ENCODE data around the gene NFKBIB.
"Not testable (repeated sequence)": the region's sequence is repeated elsewhere in the genome, so short reads cannot be mapped to it uniquely, and the experiment has no call there.

The NFKBIB gene

DNA sequence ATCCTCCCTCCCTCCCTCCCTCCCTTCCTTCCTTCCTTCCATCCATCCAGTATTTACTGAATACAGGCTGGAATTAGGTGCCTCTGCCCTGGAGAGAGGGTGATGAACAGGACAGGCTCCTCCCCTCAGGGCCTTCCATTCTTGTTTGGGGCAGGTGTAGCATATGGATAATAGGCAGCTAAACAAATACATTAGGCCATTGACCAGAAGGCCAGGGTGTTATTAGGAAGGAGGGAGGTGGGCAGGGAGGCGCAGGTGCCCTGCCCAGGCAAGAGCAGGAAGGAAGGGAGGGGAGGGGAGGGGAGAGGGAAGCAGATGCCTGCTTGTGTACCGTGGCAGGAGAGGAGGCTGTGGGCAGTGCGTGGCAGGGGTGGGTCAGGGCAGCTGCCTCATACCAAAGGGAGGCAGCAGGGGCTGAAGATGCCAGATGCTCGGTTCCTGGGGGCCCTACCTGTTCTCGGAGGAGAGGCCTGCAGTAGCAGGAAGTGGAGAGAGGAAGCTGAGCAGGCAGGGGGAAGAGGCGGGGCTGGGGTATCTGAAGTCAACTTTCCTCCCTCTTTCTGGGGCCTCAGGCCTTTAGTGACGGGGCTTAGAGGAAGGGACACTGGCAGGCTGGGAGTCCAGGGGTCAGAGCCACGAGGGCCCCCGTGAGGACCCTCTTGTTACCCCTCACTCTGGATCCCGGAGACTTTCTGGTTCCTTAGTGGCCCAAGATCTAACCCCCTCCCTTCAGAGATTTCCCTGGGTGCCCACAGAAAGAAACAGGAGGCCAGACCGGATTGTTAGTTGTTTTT is 21.8 kb upstream of the NFKBIB start, which contains the start of gene RINL:
Gene RINL, minus strand, starts transcription at position 495 of the 794 bp plus-strand sequence. CDS start 1,533 bp downstream, outside the sequence.
- peak; percentile 48 for DNase-seq

DNA sequence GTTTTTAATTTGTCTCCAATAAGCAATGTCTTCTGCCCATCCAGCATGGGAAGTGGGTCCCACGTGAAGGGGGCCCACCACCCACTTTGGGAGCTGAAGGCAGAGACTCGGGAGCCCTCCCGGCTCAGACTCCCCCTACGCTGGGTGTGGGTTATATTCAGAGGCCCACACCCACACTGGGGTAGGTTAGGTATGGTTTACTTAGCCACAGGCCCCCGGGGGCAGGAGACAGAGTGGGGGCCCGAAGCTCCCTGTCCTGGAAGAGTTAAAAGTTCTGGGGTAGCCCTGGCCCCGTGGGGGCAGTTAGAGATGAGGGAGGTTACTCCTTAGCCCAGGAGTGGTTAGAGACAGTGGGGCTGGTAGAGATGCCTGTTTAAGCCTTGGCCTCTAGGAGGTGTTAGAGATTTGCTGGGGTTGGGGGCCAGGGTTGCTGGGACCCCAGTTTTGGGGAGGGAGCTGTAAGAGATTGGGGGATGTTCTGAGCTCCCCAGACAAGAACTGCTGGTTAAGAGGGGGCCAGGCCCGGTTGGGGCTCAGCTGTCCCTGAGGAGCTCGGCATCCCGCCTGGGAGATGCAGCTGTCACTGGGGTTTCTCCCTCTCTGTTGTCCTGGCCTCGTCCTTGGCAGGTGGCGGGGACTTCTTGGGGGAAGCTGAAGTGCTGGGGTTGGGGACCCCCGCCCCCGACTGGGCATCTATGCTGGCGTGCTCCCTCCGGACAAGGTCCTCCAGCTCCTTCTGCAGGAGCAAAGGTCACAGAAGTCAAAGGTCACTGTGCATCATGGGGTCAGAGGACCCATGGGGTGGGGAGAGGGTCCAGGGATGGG is 21.0 kb upstream of the NFKBIB start:
- no peak for DNase-seq

DNA sequence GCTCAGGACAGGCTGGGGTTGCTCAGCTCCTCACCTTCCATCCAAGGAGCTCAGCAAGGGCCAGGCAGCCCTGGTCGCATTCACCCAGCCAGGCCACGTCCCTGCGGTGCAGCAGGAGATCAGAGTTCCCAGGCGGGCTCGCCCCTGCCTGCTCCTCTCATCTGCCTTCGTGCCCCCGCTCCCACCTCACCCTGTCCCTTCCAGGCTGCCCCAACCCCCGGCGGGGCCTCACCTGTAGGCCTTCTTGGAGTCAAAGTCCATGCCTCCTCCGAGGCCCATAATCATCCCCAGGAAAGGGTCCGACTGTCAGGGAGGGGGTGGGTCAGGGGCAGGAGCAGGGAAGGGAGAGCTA is 20.4 kb upstream of the NFKBIB start:
- no peak for DNase-seq

DNA sequence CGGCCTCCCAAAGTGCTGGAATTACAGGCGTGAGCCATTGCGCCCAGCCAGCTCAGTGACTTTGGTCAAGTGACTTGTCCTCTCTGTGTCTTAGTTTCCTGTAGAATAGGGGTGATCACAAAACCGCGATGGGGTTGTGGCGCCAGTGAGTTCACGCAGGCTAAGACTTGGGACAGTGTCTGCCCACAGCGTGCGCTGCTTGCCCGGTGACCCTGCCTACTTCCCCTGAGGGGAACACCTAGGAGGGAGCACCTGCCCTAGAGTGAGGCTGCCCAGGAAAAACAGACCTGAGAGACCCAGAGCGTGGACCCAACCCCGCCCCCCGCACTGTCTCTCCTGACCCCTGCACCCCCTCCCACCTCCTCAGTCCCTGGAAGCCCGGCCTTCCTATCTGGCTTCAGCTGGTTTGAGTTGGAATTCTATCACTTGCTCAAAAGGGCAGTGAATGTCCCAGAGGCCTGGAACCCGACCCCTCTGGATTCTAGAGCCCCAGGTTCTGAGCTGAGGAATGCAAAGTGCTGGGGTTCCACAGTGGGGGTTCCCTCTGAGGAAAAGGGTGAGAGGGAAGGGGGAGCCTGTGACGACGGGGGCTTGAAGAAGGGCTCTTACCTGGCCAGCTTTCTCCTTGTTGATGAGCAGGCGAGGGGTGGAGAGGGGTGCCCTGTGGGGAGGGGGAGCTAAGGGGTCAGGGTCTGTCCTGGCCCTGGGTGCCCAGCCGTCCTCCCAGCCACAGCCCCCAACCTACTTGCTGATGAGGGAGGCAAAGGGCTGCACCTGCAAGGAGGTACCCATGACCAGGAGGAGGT is 19.5 kb upstream of the NFKBIB start:
- no peak for DNase-seq

DNA sequence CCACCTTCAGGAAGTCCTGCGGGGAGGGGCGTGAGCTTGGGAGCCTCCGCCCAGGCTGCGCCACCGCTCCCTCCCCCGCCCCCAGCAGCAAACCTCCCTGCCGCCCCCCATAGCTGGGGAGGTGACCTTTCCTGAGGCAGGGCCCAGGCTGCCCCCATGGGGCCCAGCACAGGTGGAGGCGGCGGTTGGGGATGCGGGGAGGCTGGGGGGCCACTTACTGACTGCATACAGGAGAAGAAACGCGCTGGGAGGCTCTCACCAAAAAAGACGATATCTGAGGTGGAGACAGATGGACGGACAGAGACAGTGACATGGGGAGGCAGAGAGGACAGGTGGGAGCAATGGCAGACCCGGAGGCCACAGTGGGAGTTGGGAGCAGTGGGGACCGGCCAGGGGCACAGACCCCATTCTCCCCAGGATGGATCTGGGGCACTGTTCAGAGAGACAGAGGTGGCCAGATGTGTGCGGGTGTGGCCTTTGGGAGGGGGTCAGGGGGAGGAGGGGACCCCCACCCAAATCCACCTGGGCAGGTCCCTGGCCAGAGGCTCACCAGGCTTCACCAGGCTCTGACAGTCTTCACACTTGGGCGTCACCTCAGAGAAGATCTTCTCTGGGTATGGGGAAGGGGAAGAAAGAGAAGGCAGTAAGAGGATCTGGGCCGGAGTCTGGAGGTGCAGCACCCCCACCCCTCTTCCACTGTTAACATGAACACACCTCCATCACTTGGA is 18.7 kb upstream of the NFKBIB start:
- DNase-seq: no peak

DNA sequence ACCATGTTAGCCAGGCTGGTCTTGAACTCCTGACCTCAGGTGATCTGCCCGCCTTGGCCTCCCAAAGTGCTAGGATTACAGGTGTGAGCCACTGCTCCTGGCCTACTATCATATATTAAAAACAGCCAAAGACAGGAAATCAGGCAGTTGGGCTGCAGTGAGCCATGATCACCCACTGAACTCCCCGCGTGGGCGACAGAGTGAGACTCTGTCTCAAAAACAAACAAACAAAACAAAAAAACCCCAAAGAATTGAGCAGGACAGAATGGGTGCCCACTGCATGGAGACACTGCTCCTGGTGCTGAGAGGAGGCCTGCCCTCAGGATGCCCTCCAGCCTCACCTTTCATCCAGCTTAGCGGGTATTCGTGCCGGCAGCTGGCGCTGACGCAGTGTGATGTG is 16.5 kb upstream of the NFKBIB start:
- no peak for DNase-seq

DNA sequence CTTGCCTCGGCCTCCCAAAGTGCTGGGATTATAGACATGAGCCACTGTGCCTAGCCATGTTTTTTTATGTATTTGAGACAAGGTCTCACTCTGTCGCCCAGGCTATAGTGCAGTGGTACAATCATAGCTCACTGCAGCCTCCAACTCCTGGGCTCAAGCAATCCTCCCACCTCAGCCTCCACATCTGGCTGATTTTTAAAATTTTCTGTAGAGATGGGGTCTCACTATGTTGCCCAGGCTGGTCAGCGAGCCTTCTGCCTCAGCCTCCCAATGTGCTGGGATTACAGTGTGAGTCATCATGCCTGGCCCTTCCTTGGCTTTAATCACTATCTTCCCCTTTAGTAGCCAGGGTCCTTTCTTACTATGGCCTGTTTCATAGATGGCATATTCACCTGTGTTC is 15.1 kb upstream of the NFKBIB start:
- not testable (repeated sequence) for DNase-seq

DNA sequence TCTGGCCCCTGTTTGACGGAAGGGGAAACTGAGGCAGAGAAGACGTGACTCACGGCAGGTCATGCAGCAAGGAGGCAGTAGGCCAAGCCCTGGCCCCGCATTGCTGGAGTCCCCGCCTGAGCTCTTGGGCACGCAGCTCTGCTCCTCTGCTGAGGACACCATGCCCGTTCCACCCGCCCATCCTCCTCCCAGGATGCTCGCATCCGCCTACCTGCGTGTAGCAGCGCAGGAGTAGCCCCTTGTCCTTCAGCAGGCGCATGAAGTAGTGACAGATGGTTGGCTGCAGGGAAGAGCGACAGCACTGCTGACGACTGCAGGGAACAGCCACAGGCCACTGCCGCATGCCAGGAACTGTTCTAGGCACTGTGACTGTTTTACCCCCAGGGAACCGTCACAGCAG is 10.9 kb upstream of the NFKBIB start:
- DNase-seq: no peak

DNA sequence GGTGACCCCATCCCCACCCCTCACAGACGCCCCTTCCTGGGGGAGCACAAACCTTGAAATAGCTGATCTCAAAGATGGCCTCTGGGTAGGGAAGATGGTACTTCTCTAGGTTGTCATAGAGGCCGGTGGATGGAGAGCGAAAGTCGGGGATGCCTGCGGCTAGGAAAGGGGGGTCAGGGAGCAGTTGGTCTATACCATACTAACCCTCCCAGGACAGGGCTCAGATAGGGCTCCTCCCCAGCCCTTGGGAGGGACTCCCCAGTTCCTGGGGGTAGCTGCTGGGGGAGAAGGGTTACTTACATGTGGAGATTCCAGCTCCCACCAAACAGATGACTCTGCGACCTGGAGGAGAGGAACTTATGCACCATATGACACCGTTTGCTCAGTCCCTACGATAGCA is 10.0 kb upstream of the NFKBIB start:
- DNase-seq: no peak

DNA sequence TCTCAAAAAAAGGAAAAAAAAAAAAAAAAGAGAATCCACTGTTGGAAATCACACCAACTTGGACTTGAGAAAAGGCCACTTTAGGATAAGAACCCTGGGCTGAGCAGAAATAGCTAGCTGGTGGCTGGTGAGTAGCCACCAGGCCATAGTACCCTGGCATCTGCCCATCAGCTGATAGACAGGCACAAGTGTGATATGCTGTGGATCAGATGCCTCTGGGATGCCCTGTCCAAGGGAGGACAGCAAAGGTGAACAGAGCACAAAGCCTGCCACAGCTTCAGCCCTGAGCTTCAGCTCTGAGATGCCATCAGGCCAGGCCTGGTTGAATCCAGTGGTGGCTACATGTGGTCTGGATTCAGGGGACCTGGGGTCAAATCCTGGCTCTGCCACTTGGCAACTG is 9.1 kb upstream of the NFKBIB start:
- DNase-seq: no peak

DNA sequence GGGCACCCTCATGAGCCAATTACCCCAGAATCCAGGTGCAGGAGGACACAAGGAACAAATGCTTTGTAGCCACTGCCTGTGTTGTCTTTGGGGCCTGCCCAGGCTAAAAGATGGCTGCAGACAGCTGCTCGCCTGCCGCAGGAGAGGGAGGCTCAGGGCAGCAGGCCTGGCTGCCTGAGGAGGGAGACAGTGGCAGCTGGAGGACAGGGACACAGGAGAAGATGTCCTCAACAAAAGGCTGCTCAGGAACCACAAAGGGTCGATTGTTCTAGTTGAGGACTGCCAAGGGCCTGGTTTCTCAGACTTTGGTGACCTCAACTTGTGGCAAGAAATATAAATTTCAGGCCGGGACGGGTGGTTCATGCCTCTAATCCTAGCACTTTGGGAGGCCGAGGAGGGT is 8.0 kb upstream of the NFKBIB start:
- no peak for DNase-seq

DNA sequence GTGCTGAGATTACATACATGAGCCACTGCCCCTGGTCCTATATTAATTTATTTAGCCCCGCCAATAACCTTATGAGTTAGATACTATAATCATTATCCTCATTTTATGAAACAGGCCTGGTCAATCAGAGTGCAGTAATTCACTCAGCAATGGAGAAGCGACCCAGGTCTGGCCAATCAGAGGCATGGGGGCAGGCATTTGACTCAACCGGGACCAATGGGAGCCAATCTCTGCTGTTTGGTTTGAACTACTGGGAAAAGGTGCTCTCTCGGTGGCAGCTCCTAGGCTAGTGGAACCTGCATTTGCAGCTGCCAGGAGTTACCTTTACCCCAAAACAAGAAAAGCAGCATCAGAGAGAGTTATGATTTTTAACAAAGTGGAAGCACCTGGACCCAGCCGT is 6.9 kb upstream of the NFKBIB start:
- DNase-seq: no peak

DNA sequence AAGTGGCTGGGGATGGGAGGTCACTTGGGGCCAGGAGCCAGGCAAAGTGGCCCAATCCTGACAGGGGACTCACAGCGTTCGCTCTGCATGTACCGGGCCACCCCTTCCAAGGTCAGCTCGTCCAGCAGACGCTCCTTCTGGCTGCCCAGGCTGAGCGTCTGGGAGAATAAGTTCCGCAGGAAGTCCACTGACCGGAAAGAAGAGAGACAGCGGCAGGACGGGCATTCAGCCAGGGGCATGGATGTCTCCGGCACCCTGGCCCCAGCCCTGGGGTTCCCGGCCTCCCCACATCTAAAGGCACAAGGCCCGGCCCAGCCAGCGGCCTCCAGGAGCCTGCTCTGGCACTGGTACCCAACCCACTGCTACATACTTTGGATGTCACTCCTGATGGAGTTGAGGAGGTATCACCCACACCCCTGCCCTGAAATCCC is 6.4 kb upstream of the NFKBIB start:
- DNase-seq: no peak

DNA sequence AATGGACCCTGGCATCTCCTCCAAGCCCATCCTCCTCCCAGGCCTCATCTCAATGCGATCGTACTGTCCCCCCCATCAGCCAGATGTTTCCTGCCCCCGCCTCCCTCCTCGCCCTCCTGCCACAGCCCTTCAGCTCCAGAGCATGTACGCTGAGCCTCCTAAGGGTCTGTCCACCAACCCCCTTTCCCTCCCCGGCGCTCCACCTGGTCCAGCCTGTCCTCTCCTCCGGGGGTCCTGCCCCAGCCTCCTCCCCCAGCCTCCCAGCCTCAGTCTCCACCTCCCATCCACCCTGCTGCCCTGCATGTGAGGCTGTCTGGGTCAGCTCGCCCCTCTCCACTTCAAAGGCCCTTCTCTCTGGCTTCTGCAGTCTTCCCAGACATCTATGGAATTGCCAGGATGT is 4.8 kb upstream of the NFKBIB start:
- DNase-seq: no peak

DNA sequence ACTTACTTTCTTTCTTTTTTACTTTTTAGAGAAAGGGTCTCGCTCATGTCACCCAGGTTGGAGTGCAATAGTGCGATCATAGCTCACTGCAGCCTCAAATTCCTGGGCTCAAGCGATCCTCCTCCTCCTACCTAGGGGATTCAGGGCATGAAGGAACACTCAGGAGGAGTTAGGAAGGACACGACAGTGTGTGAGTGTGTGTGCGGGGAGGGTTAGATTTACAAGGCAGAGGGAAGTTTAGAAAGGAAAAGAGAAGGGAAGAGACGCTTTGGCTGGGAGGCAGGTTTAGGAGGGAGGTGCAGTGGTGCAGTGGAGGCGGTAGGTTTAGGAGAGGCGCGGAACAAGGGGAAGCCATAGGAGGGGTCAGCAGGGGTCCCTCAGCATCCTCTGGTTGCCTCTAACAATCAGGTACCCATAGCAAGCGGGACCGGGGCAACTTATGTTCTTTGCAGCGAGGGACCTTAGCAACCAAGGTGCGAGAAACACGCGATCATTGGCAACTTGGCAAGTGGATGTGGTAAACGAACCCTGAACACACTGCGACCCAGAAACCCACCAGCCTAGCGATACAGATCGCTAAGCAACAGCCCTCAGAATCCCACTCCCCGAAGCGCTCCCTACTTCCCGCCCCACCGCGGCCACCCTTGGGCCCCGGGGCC is 852 bp upstream of the NFKBIB start:
- no peak for DNase-seq

DNA sequence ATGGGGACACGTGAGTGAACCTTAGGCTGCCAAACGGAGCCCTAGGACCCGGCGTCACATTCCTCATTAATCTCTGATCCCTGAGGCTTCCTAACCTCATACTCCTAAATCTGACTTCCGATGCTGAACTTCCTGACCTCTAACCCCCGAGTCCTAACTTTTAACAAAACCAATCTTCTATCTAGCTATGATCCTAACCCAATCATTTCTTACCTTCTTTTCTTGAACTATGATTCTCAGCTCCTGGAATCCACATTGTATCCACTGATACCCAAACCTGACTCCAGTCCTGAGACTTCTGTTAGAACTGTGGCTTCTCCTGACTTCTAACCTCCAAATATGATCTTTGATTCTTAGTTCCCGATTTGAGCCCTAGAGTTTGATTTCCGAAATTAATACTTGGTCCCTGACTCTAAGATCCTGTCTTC is 447 bp downstream of the NFKBIB start:
- DNase-seq: no peak

DNA sequence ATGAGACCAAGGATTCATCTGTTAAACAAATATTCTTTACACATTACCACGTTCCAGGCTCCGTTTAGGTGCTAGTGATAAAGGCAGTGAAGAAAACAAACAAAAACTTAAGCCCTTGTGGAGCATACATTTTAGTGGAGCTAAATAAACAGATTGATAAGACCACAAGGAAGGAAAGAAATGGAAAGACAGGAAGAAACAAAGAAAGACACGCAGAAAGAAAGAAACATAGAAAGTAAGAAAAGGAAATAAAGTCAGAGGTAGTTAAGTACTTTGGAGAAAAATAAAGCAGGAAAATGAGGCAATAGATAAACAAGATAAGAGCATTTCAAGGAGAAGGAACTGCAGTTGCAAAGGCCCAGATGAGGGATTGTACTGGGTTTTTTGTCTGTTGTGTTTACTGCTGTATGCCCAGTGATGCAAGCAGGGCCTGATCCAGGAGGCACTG is 998 bp downstream of the NFKBIB start:
- DNase-seq: peak; percentile 29

DNA sequence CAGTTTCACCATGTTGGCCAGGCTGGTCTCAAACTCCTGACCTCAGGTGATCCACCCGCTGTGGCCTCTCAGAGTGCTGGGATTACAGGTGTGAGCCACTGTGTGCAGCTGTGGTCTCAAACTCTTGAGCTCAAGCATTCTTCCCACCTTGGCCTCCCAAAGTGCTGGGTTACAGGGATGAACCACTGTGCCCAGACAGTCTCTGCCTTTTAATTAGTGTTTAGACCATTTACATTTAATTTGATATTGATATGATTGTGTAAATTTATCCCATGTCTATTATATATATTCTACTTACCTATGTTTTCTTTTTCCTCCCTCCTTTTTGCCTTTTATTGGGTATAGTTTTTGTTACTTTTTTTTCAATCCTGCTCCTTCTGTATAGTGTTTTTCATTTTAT is 1.9 kb downstream of the NFKBIB start:
- no peak for DNase-seq

DNA sequence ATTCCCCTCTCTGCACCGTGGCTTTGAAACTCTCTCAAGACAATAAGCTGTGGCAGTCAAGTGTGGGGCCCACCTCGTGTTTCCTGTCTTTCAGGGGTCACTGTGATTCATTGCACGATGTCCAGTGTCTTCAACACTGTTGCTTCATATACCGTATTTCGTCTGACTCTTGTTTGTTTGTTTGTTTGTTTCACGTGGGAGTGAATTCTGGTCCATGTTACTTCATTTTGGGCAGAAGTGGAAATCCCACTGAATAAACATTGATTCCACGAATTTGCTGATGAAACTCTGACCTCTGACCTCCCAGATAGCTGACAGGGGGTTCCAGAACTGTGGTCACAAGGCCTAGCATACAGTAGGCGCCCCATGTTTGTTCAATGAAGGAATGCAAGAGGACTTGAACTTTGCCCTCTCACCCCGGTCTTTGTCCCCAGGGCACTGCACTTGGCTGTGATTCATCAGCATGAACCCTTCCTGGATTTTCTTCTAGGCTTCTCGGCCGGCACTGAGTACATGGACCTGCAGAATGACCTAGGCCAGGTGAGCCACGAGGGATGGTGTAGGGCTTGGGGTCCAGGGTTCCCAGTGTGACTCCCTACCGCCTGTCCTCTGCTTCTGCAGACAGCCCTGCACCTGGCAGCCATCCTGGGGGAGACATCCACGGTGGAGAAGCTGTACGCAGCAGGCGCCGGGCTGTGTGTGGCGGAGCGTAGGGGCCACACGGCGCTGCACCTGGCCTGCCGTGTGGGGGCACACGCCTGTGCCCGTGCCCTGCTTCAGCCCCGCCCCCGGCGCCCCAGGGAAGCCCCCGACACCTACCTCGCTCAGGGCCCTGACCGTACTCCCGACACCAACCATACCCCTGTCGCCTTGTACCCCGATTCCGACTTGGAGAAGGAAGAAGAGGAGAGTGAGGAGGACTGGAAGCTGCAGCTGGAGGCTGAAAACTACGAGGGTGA is 5.1 kb downstream of the NFKBIB start:
- DNase-seq: no peak

DNA sequence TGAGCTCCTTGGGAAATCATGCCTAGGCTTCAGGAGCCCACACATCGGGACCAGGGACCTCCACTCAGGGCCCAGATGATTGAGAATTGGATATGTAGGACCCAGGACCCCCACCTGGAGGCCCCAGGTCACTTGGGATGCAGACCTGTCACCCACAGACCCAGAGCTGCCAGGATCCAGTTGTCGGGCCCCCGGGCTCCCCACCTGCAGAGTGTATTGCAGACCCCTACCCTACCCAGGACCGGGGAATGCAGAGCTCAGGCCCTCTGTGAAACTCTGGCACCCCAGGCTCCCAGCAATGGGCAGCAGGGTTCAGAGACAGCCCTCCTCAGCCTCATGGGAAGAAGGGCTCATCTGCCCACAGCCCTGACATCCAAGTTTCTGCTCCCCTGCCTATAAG is 5.9 kb downstream of the NFKBIB start:
- no peak for DNase-seq

DNA sequence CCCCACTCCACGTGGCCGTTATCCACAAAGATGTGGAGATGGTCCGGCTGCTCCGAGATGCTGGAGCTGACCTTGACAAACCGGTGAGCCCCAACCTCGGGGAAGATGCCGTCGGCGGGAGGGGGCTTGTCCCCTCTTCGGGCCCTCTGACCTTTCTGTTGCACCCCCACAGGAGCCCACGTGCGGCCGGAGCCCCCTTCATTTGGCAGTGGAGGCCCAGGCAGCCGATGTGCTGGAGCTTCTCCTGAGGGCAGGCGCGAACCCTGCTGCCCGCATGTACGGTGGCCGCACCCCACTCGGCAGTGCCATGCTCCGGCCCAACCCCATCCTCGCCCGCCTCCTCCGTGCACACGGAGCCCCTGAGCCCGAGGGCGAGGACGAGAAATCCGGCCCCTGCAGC is 7.5 kb downstream of the NFKBIB start:
- no peak for DNase-seq
